HCT116 (cell line): Measurements from ENCODE around the gene CCDC106.

Source experiments
- EZH2 ChIP-seq: fragments of 200-600 bp; sonication (generic); IDR thresholded peaks from 2 replicates; pipeline ENCODE4 v1.6.1; 2017; ENCODE audit warnings: antibody characterized with exemption, mixed run types
- EZH2phosphoT487 ChIP-seq: fragments of 200-600 bp; IDR thresholded peaks from 2 replicates; pipeline ENCODE4 v1.6.1; 2018; ENCODE audit warnings: antibody characterized with exemption, borderline replicate concordance
- TF ChIP-seq, protein P1 (sequence below), 3 experiments: fragments of 200-600 bp in 1 of 3; sonication (generic) in 1 of 3; IDR thresholded peaks in 2 of 3; conservative IDR thresholded peaks in 1 of 3; 2 replicates each; pipeline ENCODE4 v1.5.1; 2012 to 2017; ENCODE audit warnings: low read depth in 2 of 3, low read length in 2 of 3, antibody characterized with exemption in 1 of 3, borderline replicate concordance in 1 of 3, control low read depth in 1 of 3, mild to moderate bottlenecking in 1 of 3, mixed read lengths in 1 of 3, mixed run types in 1 of 3, moderate library complexity in 1 of 3; ENCODE audit not compliant: insufficient read depth in 1 of 3
- TF ChIP-seq, protein P2 (sequence below): IDR thresholded peaks from 2 replicates; pipeline ENCODE4 v1.6.1; 2012; ENCODE audit warnings: low read depth

DNA sequence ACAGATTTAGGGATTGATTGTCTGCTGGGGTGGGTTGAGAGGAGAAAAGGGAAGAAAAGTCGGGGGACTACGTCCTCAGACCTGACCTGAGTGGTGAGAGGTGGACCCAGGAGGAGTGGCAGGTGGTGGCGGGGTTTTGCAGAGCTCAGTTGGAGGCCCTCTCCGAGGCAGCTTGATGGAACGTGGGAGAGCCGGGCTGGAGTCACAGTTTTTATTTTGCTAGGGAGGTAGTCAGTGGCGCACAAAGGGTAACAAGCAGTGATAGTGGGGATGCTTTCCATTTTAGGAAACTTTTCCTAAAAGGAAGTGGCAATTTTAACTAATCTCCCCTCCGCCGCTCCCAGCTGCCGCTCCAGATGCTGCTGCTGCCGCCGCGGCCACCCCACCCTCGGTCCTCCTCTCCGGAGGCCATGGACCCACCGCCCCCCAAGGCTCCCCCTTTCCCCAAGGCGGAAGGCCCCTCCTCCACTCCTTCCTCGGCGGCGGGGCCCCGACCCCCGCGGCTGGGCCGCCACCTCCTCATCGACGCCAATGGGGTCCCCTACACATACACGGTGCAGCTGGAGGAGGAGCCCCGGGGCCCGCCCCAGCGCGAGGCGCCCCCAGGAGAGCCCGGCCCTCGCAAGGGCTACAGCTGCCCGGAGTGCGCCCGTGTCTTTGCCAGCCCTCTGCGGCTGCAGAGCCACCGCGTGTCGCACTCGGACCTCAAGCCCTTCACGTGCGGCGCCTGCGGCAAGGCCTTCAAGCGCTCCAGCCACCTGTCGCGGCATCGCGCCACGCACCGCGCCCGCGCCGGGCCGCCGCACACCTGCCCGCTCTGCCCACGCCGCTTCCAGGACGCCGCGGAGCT lies 5.6 kb upstream of the CCDC106 start:
- TF ChIP-seq, protein P1, sequence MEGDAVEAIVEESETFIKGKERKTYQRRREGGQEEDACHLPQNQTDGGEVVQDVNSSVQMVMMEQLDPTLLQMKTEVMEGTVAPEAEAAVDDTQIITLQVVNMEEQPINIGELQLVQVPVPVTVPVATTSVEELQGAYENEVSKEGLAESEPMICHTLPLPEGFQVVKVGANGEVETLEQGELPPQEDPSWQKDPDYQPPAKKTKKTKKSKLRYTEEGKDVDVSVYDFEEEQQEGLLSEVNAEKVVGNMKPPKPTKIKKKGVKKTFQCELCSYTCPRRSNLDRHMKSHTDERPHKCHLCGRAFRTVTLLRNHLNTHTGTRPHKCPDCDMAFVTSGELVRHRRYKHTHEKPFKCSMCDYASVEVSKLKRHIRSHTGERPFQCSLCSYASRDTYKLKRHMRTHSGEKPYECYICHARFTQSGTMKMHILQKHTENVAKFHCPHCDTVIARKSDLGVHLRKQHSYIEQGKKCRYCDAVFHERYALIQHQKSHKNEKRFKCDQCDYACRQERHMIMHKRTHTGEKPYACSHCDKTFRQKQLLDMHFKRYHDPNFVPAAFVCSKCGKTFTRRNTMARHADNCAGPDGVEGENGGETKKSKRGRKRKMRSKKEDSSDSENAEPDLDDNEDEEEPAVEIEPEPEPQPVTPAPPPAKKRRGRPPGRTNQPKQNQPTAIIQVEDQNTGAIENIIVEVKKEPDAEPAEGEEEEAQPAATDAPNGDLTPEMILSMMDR (IDR thresholded peaks at IDR 0.05 in 2 of 3, conservative IDR thresholded peaks at IDR 0.05 in 1 of 3; ENCODE audit: borderline replicate concordance in 1 of 3, insufficient read depth in 1 of 3, low read depth in 2 of 3, low read length in 2 of 3) = no peak
- TF ChIP-seq, protein P2, sequence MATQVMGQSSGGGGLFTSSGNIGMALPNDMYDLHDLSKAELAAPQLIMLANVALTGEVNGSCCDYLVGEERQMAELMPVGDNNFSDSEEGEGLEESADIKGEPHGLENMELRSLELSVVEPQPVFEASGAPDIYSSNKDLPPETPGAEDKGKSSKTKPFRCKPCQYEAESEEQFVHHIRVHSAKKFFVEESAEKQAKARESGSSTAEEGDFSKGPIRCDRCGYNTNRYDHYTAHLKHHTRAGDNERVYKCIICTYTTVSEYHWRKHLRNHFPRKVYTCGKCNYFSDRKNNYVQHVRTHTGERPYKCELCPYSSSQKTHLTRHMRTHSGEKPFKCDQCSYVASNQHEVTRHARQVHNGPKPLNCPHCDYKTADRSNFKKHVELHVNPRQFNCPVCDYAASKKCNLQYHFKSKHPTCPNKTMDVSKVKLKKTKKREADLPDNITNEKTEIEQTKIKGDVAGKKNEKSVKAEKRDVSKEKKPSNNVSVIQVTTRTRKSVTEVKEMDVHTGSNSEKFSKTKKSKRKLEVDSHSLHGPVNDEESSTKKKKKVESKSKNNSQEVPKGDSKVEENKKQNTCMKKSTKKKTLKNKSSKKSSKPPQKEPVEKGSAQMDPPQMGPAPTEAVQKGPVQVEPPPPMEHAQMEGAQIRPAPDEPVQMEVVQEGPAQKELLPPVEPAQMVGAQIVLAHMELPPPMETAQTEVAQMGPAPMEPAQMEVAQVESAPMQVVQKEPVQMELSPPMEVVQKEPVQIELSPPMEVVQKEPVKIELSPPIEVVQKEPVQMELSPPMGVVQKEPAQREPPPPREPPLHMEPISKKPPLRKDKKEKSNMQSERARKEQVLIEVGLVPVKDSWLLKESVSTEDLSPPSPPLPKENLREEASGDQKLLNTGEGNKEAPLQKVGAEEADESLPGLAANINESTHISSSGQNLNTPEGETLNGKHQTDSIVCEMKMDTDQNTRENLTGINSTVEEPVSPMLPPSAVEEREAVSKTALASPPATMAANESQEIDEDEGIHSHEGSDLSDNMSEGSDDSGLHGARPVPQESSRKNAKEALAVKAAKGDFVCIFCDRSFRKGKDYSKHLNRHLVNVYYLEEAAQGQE = no peak
- TF ChIP-seq EZH2 = no peak
- no peak for TF ChIP-seq EZH2phosphoT487
